K562 (cell line): ENCODE results near the gene DENND10.

Experiments used
- AFF4 ChIP-seq: sonication (generic); formaldehyde crosslinking; IDR thresholded peaks from 2 replicates; pipeline ENCODE4 v1.8.0; 2023; ENCODE audit warnings: mild to moderate bottlenecking, missing genetic modification reagents
- CBX2 ChIP-seq: fragments of 200-600 bp; sonication (generic); IDR thresholded peaks from one replicate; pipeline ENCODE4 v1.6.1; 2012; ENCODE audit warnings: mild to moderate bottlenecking, low read length, inconsistent platforms; ENCODE audit not compliant: insufficient read depth, poor library complexity, severe bottlenecking
- MYC ChIP-seq, 2 experiments: fragments of 250-450 bp in 1 of 2; sonication (Bioruptor Pico) in 1 of 2; IDR thresholded peaks; 2 replicates each; pipeline versions ENCODE4 v1.5.1 to v1.6.1; 2012 to 2021; ENCODE audit warnings: low read depth in 2 of 2, borderline replicate concordance in 1 of 2, improper control_type of control experiment in 1 of 2, low read length in 1 of 2, mild to moderate bottlenecking in 1 of 2, moderate library complexity in 1 of 2
- POLR2AphosphoS5 ChIP-seq: IDR thresholded peaks from 2 replicates; pipeline ENCODE4 v1.6.1; 2011; ENCODE audit warnings: mild to moderate bottlenecking, low read depth, low read length, moderate library complexity; ENCODE audit not compliant: control insufficient read depth, insufficient read depth
- SAFB ChIP-seq: fragments of 200-400 bp; formaldehyde crosslinking; IDR thresholded peaks from 2 replicates; pipeline ENCODE4 v1.6.1; 2017; ENCODE audit warnings: low read depth, low read length, borderline replicate concordance
- TEAD1 ChIP-seq, 2 experiments: fragments of 450-650 bp in 1 of 2; sonication (generic) in 1 of 2; formaldehyde crosslinking; IDR thresholded peaks; 2 replicates each; pipeline versions ENCODE4 v1.4.0 to v1.8.0; 2020 to 2022; ENCODE audit warnings: mild to moderate bottlenecking in 2 of 2, missing genetic modification reagents in 1 of 2
- YY1 ChIP-seq, 3 experiments: IDR thresholded peaks; 2 replicates each; pipeline ENCODE4 v1.6.1; 2011; ENCODE audit warnings: low read length in 2 of 3, mild to moderate bottlenecking in 2 of 3, moderate library complexity in 2 of 3, borderline replicate concordance in 1 of 3, control low read depth in 1 of 3, low read depth in 1 of 3; ENCODE audit not compliant: insufficient read depth in 3 of 3, insufficient replicate concordance in 2 of 3, control insufficient read depth in 1 of 3, insufficient read length in 1 of 3; ENCODE audit errors: extremely low read depth in 1 of 3
- ZNF274 ChIP-seq: IDR thresholded peaks from 2 replicates; pipeline ENCODE4 v1.6.1; 2011; ENCODE audit warnings: low read depth, mild to moderate bottlenecking, low read length, moderate library complexity, borderline replicate concordance
- TF ChIP-seq, protein P1 (sequence below), 3 experiments: fragments of 200-800 bp in 1 of 3; fragments of 250-450 bp in 1 of 3; fragments of 450-650 bp in 1 of 3; sonication (Bioruptor Pico) in 1 of 3; sonication (Bioruptor generic) in 1 of 3; formaldehyde crosslinking in 1 of 3; IDR thresholded peaks; 2 replicates each; pipeline versions ENCODE4 v1.6.1 to v1.8.0; 2016 to 2022; ENCODE audit warnings: mild to moderate bottlenecking in 2 of 3, missing genetic modification characterization in 2 of 3, missing compliant biosample characterization in 1 of 3, moderate library complexity in 1 of 3

GRCh38 chr10:119183664-119184412, 79.9 kb downstream of the DENND10 start:
- TF ChIP-seq MYC (IDR thresholded peaks at IDR 0.05; ENCODE audit: low read depth, low read length) (no peak), MYC (CRISPR knock-in tag; IDR thresholded peaks at IDR 0.05; ENCODE audit: borderline replicate concordance, low read depth) (no peak), TEAD1 (CRISPR knock-in tag; IDR thresholded peaks at IDR 0.05) (no peak), SAFB (no peak), AFF4 (no peak), YY1 (IDR thresholded peaks at IDR 0.05; ENCODE audit: borderline replicate concordance in 1 of 3, control insufficient read depth in 1 of 3, extremely low read depth in 1 of 3, insufficient read depth in 3 of 3, insufficient read length in 1 of 3, insufficient replicate concordance in 2 of 3, low read depth in 1 of 3, low read length in 2 of 3) (no peak), ZNF274 (no peak), POLR2AphosphoS5 (no peak), CBX2 (no peak)
- TF ChIP-seq, protein P1, sequence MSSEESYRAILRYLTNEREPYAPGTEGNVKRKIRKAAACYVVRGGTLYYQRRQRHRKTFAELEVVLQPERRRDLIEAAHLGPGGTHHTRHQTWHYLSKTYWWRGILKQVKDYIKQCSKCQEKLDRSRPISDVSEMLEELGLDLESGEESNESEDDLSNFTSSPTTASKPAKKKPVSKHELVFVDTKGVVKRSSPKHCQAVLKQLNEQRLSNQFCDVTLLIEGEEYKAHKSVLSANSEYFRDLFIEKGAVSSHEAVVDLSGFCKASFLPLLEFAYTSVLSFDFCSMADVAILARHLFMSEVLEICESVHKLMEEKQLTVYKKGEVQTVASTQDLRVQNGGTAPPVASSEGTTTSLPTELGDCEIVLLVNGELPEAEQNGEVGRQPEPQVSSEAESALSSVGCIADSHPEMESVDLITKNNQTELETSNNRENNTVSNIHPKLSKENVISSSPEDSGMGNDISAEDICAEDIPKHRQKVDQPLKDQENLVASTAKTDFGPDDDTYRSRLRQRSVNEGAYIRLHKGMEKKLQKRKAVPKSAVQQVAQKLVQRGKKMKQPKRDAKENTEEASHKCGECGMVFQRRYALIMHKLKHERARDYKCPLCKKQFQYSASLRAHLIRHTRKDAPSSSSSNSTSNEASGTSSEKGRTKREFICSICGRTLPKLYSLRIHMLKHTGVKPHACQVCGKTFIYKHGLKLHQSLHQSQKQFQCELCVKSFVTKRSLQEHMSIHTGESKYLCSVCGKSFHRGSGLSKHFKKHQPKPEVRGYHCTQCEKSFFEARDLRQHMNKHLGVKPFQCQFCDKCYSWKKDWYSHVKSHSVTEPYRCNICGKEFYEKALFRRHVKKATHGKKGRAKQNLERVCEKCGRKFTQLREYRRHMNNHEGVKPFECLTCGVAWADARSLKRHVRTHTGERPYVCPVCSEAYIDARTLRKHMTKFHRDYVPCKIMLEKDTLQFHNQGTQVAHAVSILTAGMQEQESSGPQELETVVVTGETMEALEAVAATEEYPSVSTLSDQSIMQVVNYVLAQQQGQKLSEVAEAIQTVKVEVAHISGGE (CRISPR knock-in tag; IDR thresholded peaks at IDR 0.05), result no peak
